Measurements from ENCODE around the gene NFYC. TPM values are rescaled to one million over a fixed set of nuclear protein-coding genes. Genes with fewer than 3 reads are reported as not detected.

The NFYC gene
- total and polyA plus RNA-seq, 2 of the 8 experiments (the other 6 are each of a cell fraction or from before 2014, with no cell fraction given) = 54.1 to 124 TPM

- TF ChIP-seq CHD7 (IDR thresholded peaks at IDR 0.05; ENCODE audit: insufficient replicate concordance, low read length) (no peak), SAP30 (IDR thresholded peaks at IDR 0.05; ENCODE audit: insufficient read depth, insufficient replicate concordance, low read length) (no peak), ATF3 (IDR thresholded peaks at IDR 0.05; ENCODE audit: insufficient read depth, low read depth, low read length) (no peak), CTCF (IDR thresholded peaks at IDR 0.05; ENCODE audit: control extremely low read depth in 1 of 3, insufficient read depth in 1 of 3, low read depth in 1 of 3, low read length in 3 of 3) (no peak), SP1 (IDR thresholded peaks at IDR 0.05; ENCODE audit: low read depth, low read length) (no peak), CHD1 (IDR thresholded peaks at IDR 0.05; ENCODE audit: low read depth, low read length) (no peak), JUND (IDR thresholded peaks at IDR 0.05; ENCODE audit: low read length) (no peak), CTBP2 (IDR thresholded peaks at IDR 0.05; ENCODE audit: borderline replicate concordance, insufficient read depth, insufficient read length, low read length) (no peak)
Observed at GRCh38 chr1:40687661-40688060, 3.8 kb upstream of the NFYC start (continued).
